ENCODE measurements around the gene C9orf152. TPM values are rescaled to one million over a fixed set of nuclear protein-coding genes. Genes with fewer than 3 reads are reported as not detected.

The C9orf152 gene
- total RNA-seq, 1 donor from 2014 or later = not detected

DNA sequence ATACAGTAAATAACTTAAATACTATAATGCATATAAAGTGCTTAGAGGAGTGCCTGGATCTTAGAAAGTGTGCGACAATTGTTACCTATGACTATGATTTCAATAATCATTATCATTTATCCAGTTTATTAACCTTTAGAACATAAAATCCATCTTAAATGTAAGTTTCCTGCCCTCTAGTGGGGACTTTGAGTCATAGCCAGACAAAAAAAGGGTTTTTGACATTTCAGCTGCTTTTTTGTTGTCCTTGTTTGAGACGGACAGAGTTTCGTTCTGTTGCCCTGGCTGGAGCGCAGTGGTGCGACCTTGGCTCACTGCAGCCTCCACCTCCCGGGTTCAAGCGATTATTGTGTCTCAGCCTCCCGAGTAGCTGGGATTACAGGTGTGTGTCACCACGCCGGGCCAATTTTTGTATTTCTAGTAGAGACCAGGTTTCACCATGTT is 9.7 kb upstream of the C9orf152 start:
- H3K4me1 ChIP-seq = no peaks in the 10 kb centered on the region
- H3K9me3 ChIP-seq (ENCODE audit: low read depth) = no peaks in the 10 kb centered on the region
- Mint-ChIP-seq H3K27me3 (ENCODE audit: insufficient read depth, low read depth) (peaks cover 2% of the 10 kb centered on the region), H3K9me3 (no peaks in the 10 kb centered on the region), H3K27ac (no peak overlapping the region), H3K4me3 (no peak overlapping the region), H3K36me3 (no peaks in the 10 kb centered on the region), H3K4me1 (no peaks in the 10 kb centered on the region)
- H3K27ac ChIP-seq = no peak overlapping the region
- H2AFZ ChIP-seq (replicated peaks) = no peak overlapping the region
- H3K27me3 ChIP-seq = no peaks in the 10 kb centered on the region
- no peak for TF ChIP-seq EZH2phosphoT487 (IDR thresholded peaks at IDR 0.05)
- TF ChIP-seq, protein P1, sequence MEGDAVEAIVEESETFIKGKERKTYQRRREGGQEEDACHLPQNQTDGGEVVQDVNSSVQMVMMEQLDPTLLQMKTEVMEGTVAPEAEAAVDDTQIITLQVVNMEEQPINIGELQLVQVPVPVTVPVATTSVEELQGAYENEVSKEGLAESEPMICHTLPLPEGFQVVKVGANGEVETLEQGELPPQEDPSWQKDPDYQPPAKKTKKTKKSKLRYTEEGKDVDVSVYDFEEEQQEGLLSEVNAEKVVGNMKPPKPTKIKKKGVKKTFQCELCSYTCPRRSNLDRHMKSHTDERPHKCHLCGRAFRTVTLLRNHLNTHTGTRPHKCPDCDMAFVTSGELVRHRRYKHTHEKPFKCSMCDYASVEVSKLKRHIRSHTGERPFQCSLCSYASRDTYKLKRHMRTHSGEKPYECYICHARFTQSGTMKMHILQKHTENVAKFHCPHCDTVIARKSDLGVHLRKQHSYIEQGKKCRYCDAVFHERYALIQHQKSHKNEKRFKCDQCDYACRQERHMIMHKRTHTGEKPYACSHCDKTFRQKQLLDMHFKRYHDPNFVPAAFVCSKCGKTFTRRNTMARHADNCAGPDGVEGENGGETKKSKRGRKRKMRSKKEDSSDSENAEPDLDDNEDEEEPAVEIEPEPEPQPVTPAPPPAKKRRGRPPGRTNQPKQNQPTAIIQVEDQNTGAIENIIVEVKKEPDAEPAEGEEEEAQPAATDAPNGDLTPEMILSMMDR (IDR thresholded peaks at IDR 0.05) = peak; percentile 93
- no peaks in the 10 kb centered on the region for H3K79me2 ChIP-seq (ENCODE audit: low read depth)
- peak; percentile 52 for DNase-seq (ENCODE audit: low spot score)
- H3K9ac ChIP-seq = no peak overlapping the region
- no peaks in the 10 kb centered on the region for H3K36me3 ChIP-seq
- H3F3A ChIP-seq (ENCODE audit: low read depth) = no peaks in the 10 kb centered on the region
- H3K4me3 ChIP-seq = no peak overlapping the region
- no peaks in the 10 kb centered on the region for H4K20me1 ChIP-seq (ENCODE audit: low read depth)
- no peak overlapping the region for H3K4me2 ChIP-seq

DNA sequence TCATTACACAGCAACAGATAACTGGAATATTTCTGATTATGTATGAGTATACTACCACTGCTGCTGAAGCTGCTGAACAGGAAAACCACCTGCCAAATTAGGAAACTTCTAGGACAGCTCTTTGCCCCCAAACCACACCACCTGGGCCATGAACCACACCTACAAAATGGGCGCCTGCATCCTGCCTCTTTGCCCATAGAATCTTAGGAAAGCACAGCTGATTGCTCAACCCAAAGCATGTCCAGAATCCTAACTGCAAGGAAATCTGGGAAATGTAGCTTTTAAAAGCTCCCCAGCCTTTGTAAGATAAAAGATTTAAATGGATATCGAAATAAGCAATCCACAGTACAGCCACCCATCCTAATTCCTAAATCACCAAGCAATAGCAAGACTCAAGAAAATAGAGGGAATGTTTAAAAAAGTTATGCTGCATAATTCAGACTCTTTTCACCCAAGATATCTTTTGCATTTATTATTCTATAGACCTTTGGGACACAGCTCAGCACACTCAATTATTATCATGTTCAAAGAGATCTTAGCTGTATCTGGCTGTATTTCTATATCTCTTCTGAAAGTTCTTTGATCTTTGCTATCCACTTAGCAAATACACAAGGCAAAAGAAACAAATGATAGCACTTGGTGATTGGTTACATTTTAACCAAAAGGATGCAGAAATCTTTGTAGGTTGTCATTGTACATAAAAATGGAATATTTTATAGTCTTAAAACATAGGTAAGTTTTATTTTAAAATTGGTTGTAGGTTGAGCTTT is 6.8 kb upstream of the C9orf152 start:
- H3K36me3 Mint-ChIP-seq = no peaks in the 10 kb centered on the region
- H3K4me3 ChIP-seq = no peak overlapping the region
- no peaks in the 10 kb centered on the region for H3K9me3 ChIP-seq (ENCODE audit: low read depth)
- no peak overlapping the region for H2AFZ ChIP-seq (replicated peaks)
- H3K27me3 Mint-ChIP-seq (ENCODE audit: insufficient read depth, low read depth) = peaks cover 2% of the 10 kb centered on the region
- H3K4me2 ChIP-seq = no peak overlapping the region
- H4K20me1 ChIP-seq (ENCODE audit: low read depth) = no peaks in the 10 kb centered on the region
- no peak overlapping the region for H3K4me3 Mint-ChIP-seq
- H3K36me3 ChIP-seq = no peaks in the 10 kb centered on the region
- H3K9me3 Mint-ChIP-seq = peaks cover 3% of the 10 kb centered on the region
- H3K27ac ChIP-seq = no peak overlapping the region
- no peaks in the 10 kb centered on the region for H3F3A ChIP-seq (ENCODE audit: low read depth)
- no peaks in the 10 kb centered on the region for H3K4me1 Mint-ChIP-seq
- H3K27ac Mint-ChIP-seq = no peak overlapping the region
- no peaks in the 10 kb centered on the region for H3K79me2 ChIP-seq (ENCODE audit: low read depth)
- H3K9ac ChIP-seq = no peak overlapping the region
- no peaks in the 10 kb centered on the region for H3K4me1 ChIP-seq
- TF ChIP-seq EZH2phosphoT487 (IDR thresholded peaks at IDR 0.05) (no peak), EZH2 (IDR thresholded peaks at IDR 0.05) (no peak)
- TF ChIP-seq, protein P1 (IDR thresholded peaks at IDR 0.05) = no peak
- no peak for DNase-seq (ENCODE audit: low spot score)
- H3K27me3 ChIP-seq = no peaks in the 10 kb centered on the region

DNA sequence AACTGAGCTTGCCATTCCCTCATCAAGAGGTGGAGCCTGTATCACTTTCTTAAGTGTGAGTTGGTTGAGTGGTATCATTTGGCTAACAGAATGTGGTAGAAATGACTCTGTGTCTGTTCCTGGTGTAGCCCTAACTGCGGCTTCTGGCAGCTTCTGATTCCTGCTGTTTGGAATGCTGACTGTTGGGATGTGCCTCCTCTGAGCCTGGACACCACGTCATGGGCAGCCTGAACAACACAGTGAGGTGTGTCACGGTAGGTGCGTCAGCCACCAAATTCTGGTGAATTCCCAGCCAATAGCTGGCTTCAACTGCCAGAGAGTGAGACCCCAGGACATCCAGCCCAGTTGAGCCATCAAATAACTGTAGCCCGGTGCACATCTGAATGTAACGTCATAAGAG is 6.1 kb upstream of the C9orf152 start:
- Histone ChIP-seq H3F3A (ENCODE audit: low read depth) (no peaks in the 10 kb centered on the region), H3K36me3 (no peaks in the 10 kb centered on the region), H3K4me2 (no peak overlapping the region), H3K27ac (no peak overlapping the region), H3K79me2 (ENCODE audit: low read depth) (no peaks in the 10 kb centered on the region), H3K27me3 (no peaks in the 10 kb centered on the region), H3K4me3 (no peak overlapping the region), H3K9me3 (ENCODE audit: low read depth) (no peaks in the 10 kb centered on the region), H3K4me1 (no peaks in the 10 kb centered on the region), H2AFZ (replicated peaks) (no peak overlapping the region), H4K20me1 (ENCODE audit: low read depth) (no peaks in the 10 kb centered on the region), H3K9ac (no peak overlapping the region)
- no peak for DNase-seq (ENCODE audit: low spot score)
- Mint-ChIP-seq H3K36me3 (no peaks in the 10 kb centered on the region), H3K27me3 (ENCODE audit: insufficient read depth, low read depth) (peaks cover 2% of the 10 kb centered on the region), H3K9me3 (peaks cover 3% of the 10 kb centered on the region), H3K4me1 (no peaks in the 10 kb centered on the region), H3K27ac (no peak overlapping the region), H3K4me3 (no peak overlapping the region)
- TF ChIP-seq EZH2phosphoT487 (IDR thresholded peaks at IDR 0.05) = no peak
- TF ChIP-seq, protein P1 (IDR thresholded peaks at IDR 0.05) = no peak
- TF ChIP-seq EZH2 (IDR thresholded peaks at IDR 0.05) = no peak
